LNCaP clone FGC (cell line): ENCODE results near the gene PTOV1.

Experiments used
- DNase-seq: peaks from one replicate; pipeline ENCODE4 v3.0.0-alpha.2; 2011; ENCODE audit warnings: low read depth
- H3K4me3 ChIP-seq: 2 replicates; pipeline ENCODE4 v1.5.1; 2011; ENCODE audit warnings: mild to moderate bottlenecking, low read depth, low read length, control low read depth
- CTCF ChIP-seq: IDR thresholded peaks from 2 replicates; pipeline ENCODE4 v1.5.1; 2012; ENCODE audit warnings: mild to moderate bottlenecking; ENCODE audit not compliant: control insufficient read depth, insufficient read depth; ENCODE audit errors: extremely low read depth

Gene PTOV1

GRCh38 chr19:49860336-49861102 lies 9.6 kb downstream of the PTOV1 start:
- H3K4me3 ChIP-seq, result peak overlapping the region; percentile 42
- TF ChIP-seq CTCF, result no peak
- DNase-seq, result no peak

- no peak for TF ChIP-seq CTCF
- H3K4me3 ChIP-seq, result peak overlapping the region; percentile 42
- DNase-seq, result peak; percentile 27
These were observed 10.1 kb downstream of the PTOV1 start for GRCh38 chr19:49861107-49861506.

GRCh38 chr19:49861541-49862378 lies 10.8 kb downstream of the PTOV1 start:
- peak; percentile 34; the same call in 1 of the 2 replicates for TF ChIP-seq CTCF
- H3K4me3 ChIP-seq, result peak overlapping the region; percentile 42
- DNase-seq, result peak; percentile 19

GRCh38 chr19:49862391-49863253 lies 11.7 kb downstream of the PTOV1 start:
- DNase-seq, result no peak
- no peak overlapping the region for H3K4me3 ChIP-seq
- peak; percentile 26 for TF ChIP-seq CTCF

GRCh38 chr19:49863254-49863934 lies 12.4 kb downstream of the PTOV1 start:
- H3K4me3 ChIP-seq, result no peak overlapping the region
- no peak for DNase-seq
- TF ChIP-seq CTCF, result no peak

- no peak for DNase-seq
- no peak for TF ChIP-seq CTCF
- H3K4me3 ChIP-seq, result no peak overlapping the region
These were observed 13.0 kb downstream of the PTOV1 start for GRCh38 chr19:49863935-49864320.
